GM19467 (cell line): Measurements from ENCODE around the gene WFDC5.

Experiments used
- ATAC-seq: cut with Tn5 transposase; IDR thresholded peaks from one replicate; pipeline ENCODE4 v1.9.1; 2021; ENCODE audit warnings: mild to moderate bottlenecking, moderate library complexity; ENCODE audit not compliant: unreplicated experiment

Gene WFDC5

GRCh38 chr20:45115829-45116228, 855 bp upstream of the WFDC5 start:
- no peak for ATAC-seq

GRCh38 chr20:45115386-45115774, 406 bp upstream of the WFDC5 start:
- ATAC-seq, result no peak

- no peak for ATAC-seq
Measured at GRCh38 chr20:45113865-45114264, 1.1 kb downstream of the WFDC5 start.

- no peak for ATAC-seq
Measured at GRCh38 chr20:45112754-45113153, 2.2 kb downstream of the WFDC5 start.

GRCh38 chr20:45111799-45112471, 3.0 kb downstream of the WFDC5 start:
- no peak for ATAC-seq

- ATAC-seq, result no peak
Measured at GRCh38 chr20:45111285-45111684, 3.7 kb downstream of the WFDC5 start.

GRCh38 chr20:45110301-45110700, 4.7 kb downstream of the WFDC5 start:
- no peak for ATAC-seq

GRCh38 chr20:45109634-45110033, 5.3 kb downstream of the WFDC5 start:
- ATAC-seq, result no peak

GRCh38 chr20:45105317-45105716, 9.7 kb downstream of the WFDC5 start:
- ATAC-seq, result no peak

GRCh38 chr20:45104786-45105185, 10.2 kb downstream of the WFDC5 start:
- ATAC-seq, result no peak

GRCh38 chr20:45103072-45103471, 11.9 kb downstream of the WFDC5 start:
- ATAC-seq, result no peak

GRCh38 chr20:45101333-45101850, 13.6 kb downstream of the WFDC5 start:
- ATAC-seq, result no peak

GRCh38 chr20:45100563-45101245, 14.3 kb downstream of the WFDC5 start, which contains the start of gene KCNS1:
Gene KCNS1, minus strand, starts transcription at chr20:45101127. Its CDS starts 1,891 bp downstream, at chr20:45099236.
- ATAC-seq, result no peak

- no peak for ATAC-seq
Measured at GRCh38 chr20:45098103-45098773, 16.7 kb downstream of the WFDC5 start.

GRCh38 chr20:45097485-45098102, 17.4 kb downstream of the WFDC5 start:
- ATAC-seq, result no peak

- ATAC-seq, result no peak
Measured at GRCh38 chr20:45096781-45097180, 18.2 kb downstream of the WFDC5 start.

GRCh38 chr20:45095805-45096238, 19.2 kb downstream of the WFDC5 start:
- no peak for ATAC-seq

GRCh38 chr20:45094864-45095574, 20.0 kb downstream of the WFDC5 start:
- no peak for ATAC-seq

GRCh38 chr20:45094201-45094600, 20.8 kb downstream of the WFDC5 start:
- ATAC-seq, result no peak

GRCh38 chr20:45092898-45093297, 22.1 kb downstream of the WFDC5 start:
- ATAC-seq, result no peak

- ATAC-seq, result no peak
Measured at GRCh38 chr20:45091366-45091765, 23.6 kb downstream of the WFDC5 start.
